Neural progenitor cell (in vitro differentiated cells): ENCODE data around the gene CST8. TPM values are rescaled to one million over a fixed set of nuclear protein-coding genes. Genes with fewer than 3 reads are reported as not detected.

Experiments
- DNase-seq: peaks from one replicate; pipeline ENCODE4 v3.0.0-alpha.2; 2016; ENCODE audit warnings: low spot score
- H2AFZ ChIP-seq: fragments of 200-600 bp; sonication (generic); replicated peaks from 2 replicates; pipeline ENCODE4 v1.6.1; 2016; ENCODE audit warnings: antibody characterized with exemption
- H3F3A ChIP-seq: fragments of 200-600 bp; sonication (generic); 2 replicates; pipeline ENCODE4 v1.6.1; 2016; ENCODE audit warnings: antibody characterized with exemption, low read depth
- H3K27ac ChIP-seq: fragments of 200-600 bp; sonication (generic); 2 replicates; pipeline ENCODE4 v1.5.1; 2016; ENCODE audit warnings: mild to moderate bottlenecking
- H3K27me3 ChIP-seq: fragments of 200-600 bp; sonication (generic); 2 replicates; pipeline ENCODE4 v1.6.1; 2016; ENCODE audit warnings: mild to moderate bottlenecking, moderate library complexity
- H3K36me3 ChIP-seq: fragments of 200-600 bp; sonication (generic); 2 replicates; pipeline ENCODE4 v1.5.1; 2016
- H3K4me1 ChIP-seq: fragments of 200-600 bp; sonication (generic); 2 replicates; pipeline ENCODE4 v1.6.1; 2016; ENCODE audit warnings: mixed run types
- H3K4me2 ChIP-seq: fragments of 200-600 bp; sonication (generic); 2 replicates; pipeline ENCODE4 v1.6.1; 2016
- H3K4me3 ChIP-seq: fragments of 200-600 bp; sonication (generic); 2 replicates; pipeline ENCODE4 v1.5.1; 2016
- H3K79me2 ChIP-seq: fragments of 200-600 bp; sonication (generic); 2 replicates; pipeline ENCODE4 v1.6.1; 2016; ENCODE audit warnings: low read depth
- H3K9ac ChIP-seq: fragments of 200-600 bp; sonication (generic); 2 replicates; pipeline ENCODE4 v1.6.1; 2016
- H3K9me3 ChIP-seq: fragments of 200-600 bp; sonication (generic); 2 replicates; pipeline ENCODE4 v1.5.1; 2016; ENCODE audit warnings: low read depth
- H4K20me1 ChIP-seq: fragments of 200-600 bp; sonication (generic); 2 replicates; pipeline ENCODE4 v1.6.1; 2016; ENCODE audit warnings: low read depth
- H3K27ac Mint-ChIP-seq: 3 replicates; pipeline ENCODE4 v1.8.0; 2021; ENCODE audit warnings: mixed read lengths
- H3K27me3 Mint-ChIP-seq: 2 replicates; pipeline ENCODE4 v1.8.0; 2022; ENCODE audit warnings: low read depth, mild to moderate bottlenecking, inconsistent platforms, moderate library complexity, mixed read lengths; ENCODE audit not compliant: insufficient read depth
- H3K36me3 Mint-ChIP-seq: 3 replicates; pipeline ENCODE4 v1.8.0; 2021; ENCODE audit warnings: mixed read lengths
- H3K4me1 Mint-ChIP-seq: 3 replicates; pipeline ENCODE4 v1.8.0; 2021; ENCODE audit warnings: mixed read lengths
- H3K4me3 Mint-ChIP-seq: 3 replicates; pipeline ENCODE4 v1.8.0; 2021; ENCODE audit warnings: mild to moderate bottlenecking, moderate library complexity, mixed read lengths
- H3K9me3 Mint-ChIP-seq: 3 replicates; pipeline ENCODE4 v1.8.0; 2020; ENCODE audit warnings: mixed read lengths
- CTCF ChIP-seq: fragments of 200-600 bp; sonication (generic); IDR thresholded peaks from 2 replicates; pipeline ENCODE4 v1.5.1; 2017; ENCODE audit warnings: antibody characterized with exemption, mild to moderate bottlenecking
- EZH2 ChIP-seq: fragments of 200-600 bp; sonication (generic); IDR thresholded peaks from 2 replicates; pipeline ENCODE4 v1.6.1; 2017; ENCODE audit warnings: antibody characterized with exemption, mild to moderate bottlenecking, moderate library complexity
- EZH2phosphoT487 ChIP-seq: fragments of 200-600 bp; sonication (generic); IDR thresholded peaks from 2 replicates; pipeline ENCODE4 v1.6.1; 2017; ENCODE audit warnings: antibody characterized with exemption
- total RNA-seq: library from RNA; depleted of rRNA; stranded (reverse); fragments of >200 nt; gene quantifications from 2 replicates; pipeline ENCODE4 v1.2.3, GENCODE V29; 2015; ENCODE audit warnings: low replicate concordance

Gene CST8
- total RNA-seq, 1 donor from 2014 or later: not detected

- no peak overlapping the region for H3K27ac ChIP-seq
- H3K4me1 Mint-ChIP-seq: peaks cover 16% of the 10 kb centered on the region
- H3K27ac Mint-ChIP-seq: no peak overlapping the region
- H3K9me3 ChIP-seq: no peaks in the 10 kb centered on the region
- no peaks in the 10 kb centered on the region for H4K20me1 ChIP-seq
- DNase-seq: no peak
- H3K36me3 ChIP-seq: no peaks in the 10 kb centered on the region
- H2AFZ ChIP-seq: no peak overlapping the region
- H3K79me2 ChIP-seq: no peaks in the 10 kb centered on the region
- TF ChIP-seq CTCF: no peak
- no peak for TF ChIP-seq EZH2
- no peak for TF ChIP-seq EZH2phosphoT487
- H3K4me1 ChIP-seq: no peaks in the 10 kb centered on the region
- no peak overlapping the region for H3K4me3 ChIP-seq
- H3F3A ChIP-seq: no peaks in the 10 kb centered on the region
- no peaks in the 10 kb centered on the region for H3K27me3 ChIP-seq
- peaks cover 5% of the 10 kb centered on the region for H3K9me3 Mint-ChIP-seq
- no peak overlapping the region for H3K4me2 ChIP-seq
- H3K27me3 Mint-ChIP-seq: peaks cover 8% of the 10 kb centered on the region
- H3K4me3 Mint-ChIP-seq: no peak overlapping the region
- no peaks in the 10 kb centered on the region for H3K36me3 Mint-ChIP-seq
- H3K9ac ChIP-seq: no peak overlapping the region
Observed at GRCh38 chr20:23520185-23520584, 29.3 kb downstream of the CST8 start.

DNA sequence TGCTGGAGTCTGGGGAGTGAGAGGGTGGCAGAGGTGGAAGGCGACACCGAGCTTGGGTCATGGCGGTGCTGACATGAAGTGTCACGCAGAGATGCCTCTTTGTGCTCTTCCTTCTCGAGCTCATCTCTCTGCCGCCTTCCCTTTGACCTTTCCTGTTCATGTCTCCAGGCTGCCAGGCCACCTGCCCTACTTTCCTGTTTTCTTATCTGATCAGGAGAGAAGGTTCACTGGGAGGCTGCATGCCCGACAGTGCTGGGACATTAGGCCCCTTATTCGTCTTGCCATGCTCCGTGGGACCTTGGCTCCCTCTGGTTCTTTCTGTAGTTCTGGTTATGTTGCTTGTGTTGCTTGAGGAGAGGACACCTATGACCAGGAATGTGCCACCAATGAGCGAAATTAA, 33.2 kb downstream of the CST8 start:
- Histone ChIP-seq H3K4me3 (no peak overlapping the region), H3K36me3 (no peaks in the 10 kb centered on the region), H4K20me1 (no peaks in the 10 kb centered on the region), H3K9ac (no peak overlapping the region), H3K4me2 (no peak overlapping the region), H2AFZ (no peak overlapping the region), H3K4me1 (peaks cover 18% of the 10 kb centered on the region), H3K27me3 (no peaks in the 10 kb centered on the region), H3K9me3 (no peaks in the 10 kb centered on the region), H3F3A (no peaks in the 10 kb centered on the region), H3K27ac (no peak overlapping the region), H3K79me2 (no peaks in the 10 kb centered on the region)
- H3K36me3 Mint-ChIP-seq: no peaks in the 10 kb centered on the region
- TF ChIP-seq EZH2phosphoT487: no peak
- TF ChIP-seq EZH2: no peak
- no peak for TF ChIP-seq CTCF
- no peak overlapping the region for H3K4me3 Mint-ChIP-seq
- no peak for DNase-seq
- peaks cover 19% of the 10 kb centered on the region for H3K27me3 Mint-ChIP-seq
- H3K27ac Mint-ChIP-seq: no peak overlapping the region
- H3K4me1 Mint-ChIP-seq: peaks cover 16% of the 10 kb centered on the region
- H3K9me3 Mint-ChIP-seq: peaks cover 20% of the 10 kb centered on the region

DNA sequence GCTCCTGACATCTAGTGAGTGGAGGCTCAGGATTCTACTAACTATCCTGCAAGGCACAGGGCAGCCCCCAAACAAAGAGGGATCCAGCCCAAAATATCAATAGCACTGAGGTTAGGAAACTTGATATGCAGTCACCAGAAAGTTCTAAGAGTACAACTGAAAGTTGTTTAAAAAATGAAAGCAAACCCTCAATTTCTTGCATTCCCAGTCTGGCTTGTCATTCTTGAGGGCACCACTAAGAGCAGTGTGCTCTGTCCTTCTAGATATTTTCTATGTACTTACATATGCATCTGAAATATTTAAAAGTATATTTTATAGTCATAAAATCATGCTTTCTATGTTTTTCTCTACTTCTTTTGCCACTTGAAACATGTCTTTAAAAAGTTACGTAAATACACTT, 35.9 kb downstream of the CST8 start:
- Histone ChIP-seq H3K4me2 (no peak overlapping the region), H3F3A (no peaks in the 10 kb centered on the region), H3K79me2 (no peaks in the 10 kb centered on the region), H3K27me3 (no peaks in the 10 kb centered on the region), H3K36me3 (no peaks in the 10 kb centered on the region), H3K9me3 (no peaks in the 10 kb centered on the region), H3K27ac (no peak overlapping the region), H3K4me1 (peaks cover 24% of the 10 kb centered on the region), H4K20me1 (no peaks in the 10 kb centered on the region), H3K9ac (no peak overlapping the region), H3K4me3 (no peak overlapping the region), H2AFZ (no peak overlapping the region)
- TF ChIP-seq EZH2phosphoT487: no peak
- no peak for TF ChIP-seq CTCF
- no peak for TF ChIP-seq EZH2
- Mint-ChIP-seq H3K27me3 (peaks cover 24% of the 10 kb centered on the region), H3K36me3 (peaks cover 3% of the 10 kb centered on the region), H3K27ac (no peak overlapping the region), H3K4me1 (no peaks in the 10 kb centered on the region), H3K9me3 (peaks cover 31% of the 10 kb centered on the region), H3K4me3 (no peak overlapping the region)
- no peak for DNase-seq
